ENCODE results near the gene USH1C. TPM values are rescaled to one million over a fixed set of nuclear protein-coding genes. Genes with fewer than 3 reads are reported as not detected.

Gene USH1C
- total and polyA plus RNA-seq, 2 of the 4 experiments (the other 2 are of a cell fraction): not detected

DNA sequence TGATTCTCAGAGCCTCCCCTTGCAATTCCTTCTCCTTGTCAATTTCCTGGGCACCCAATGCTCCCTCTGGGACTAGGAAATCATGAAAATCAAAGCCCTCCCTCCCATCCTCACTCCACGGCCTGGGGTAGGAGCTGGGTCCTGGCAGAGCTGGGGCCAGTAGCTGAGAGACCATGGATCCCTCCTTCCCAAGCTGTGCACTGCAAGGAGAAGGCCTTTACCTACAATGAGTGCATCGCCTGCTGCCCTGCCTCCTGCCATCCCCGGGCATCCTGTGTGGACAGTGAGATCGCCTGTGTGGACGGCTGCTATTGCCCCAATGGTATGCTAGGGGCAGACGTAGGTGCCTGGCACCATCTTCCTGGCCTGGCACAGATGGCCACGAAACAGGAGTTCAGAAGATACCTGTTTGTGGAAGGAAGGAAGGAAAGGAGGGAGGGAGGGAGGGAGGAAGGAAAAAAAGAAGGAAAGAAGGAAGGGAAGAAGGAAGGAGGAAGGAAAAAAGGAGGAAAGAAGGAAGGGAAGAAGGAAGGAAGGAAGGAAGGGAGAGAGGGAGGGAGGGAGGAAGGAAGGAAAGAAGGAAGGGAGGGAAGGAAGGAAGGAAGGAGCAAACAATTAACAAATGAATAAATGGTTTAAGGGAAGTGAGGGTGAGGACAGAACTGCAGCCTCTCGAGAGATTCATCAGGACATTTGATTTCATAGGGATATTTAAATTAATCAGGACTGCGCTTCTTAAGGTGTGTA lies 15.3 kb upstream of the USH1C start:
- H3K9me3 ChIP-seq (ENCODE audit: control insufficient read depth, insufficient read depth, low read length): no peaks in the 10 kb centered on the region
- DNase-seq (no peak), ATAC-seq (ENCODE audit: low read depth) (no peak)
- no peaks in the 10 kb centered on the region for H3K36me3 ChIP-seq (ENCODE audit: control insufficient read depth, insufficient read depth, low read length)
- ChIA-PET POLR2A (ENCODE audit: unreplicated experiment) (no interaction called here), CTCF (no interaction called here)
- no peak overlapping the region for H2BK5ac ChIP-seq (ENCODE audit: low read depth, low read length, poor library complexity, severe bottlenecking)
- H2BK15ac ChIP-seq (ENCODE audit: low read depth, low read length): no peak overlapping the region
- peaks cover 5% of the 10 kb centered on the region; the same call in 1 of the 2 replicates for H3K27me3 ChIP-seq (ENCODE audit: control insufficient read depth, insufficient read depth, low read length)
- no peak for TF ChIP-seq POLR2A (IDR thresholded peaks at IDR 0.05; ENCODE audit: low read depth, low read length)
- TF ChIP-seq RCOR1 (IDR thresholded peaks at IDR 0.05; ENCODE audit: insufficient replicate concordance, low read length): no peak
- TF ChIP-seq NFE2L2 (IDR thresholded peaks at IDR 0.05; ENCODE audit: low read depth, low read length): no peak
- TF ChIP-seq, protein P1, sequence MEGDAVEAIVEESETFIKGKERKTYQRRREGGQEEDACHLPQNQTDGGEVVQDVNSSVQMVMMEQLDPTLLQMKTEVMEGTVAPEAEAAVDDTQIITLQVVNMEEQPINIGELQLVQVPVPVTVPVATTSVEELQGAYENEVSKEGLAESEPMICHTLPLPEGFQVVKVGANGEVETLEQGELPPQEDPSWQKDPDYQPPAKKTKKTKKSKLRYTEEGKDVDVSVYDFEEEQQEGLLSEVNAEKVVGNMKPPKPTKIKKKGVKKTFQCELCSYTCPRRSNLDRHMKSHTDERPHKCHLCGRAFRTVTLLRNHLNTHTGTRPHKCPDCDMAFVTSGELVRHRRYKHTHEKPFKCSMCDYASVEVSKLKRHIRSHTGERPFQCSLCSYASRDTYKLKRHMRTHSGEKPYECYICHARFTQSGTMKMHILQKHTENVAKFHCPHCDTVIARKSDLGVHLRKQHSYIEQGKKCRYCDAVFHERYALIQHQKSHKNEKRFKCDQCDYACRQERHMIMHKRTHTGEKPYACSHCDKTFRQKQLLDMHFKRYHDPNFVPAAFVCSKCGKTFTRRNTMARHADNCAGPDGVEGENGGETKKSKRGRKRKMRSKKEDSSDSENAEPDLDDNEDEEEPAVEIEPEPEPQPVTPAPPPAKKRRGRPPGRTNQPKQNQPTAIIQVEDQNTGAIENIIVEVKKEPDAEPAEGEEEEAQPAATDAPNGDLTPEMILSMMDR (conservative IDR thresholded peaks at IDR 0.05; ENCODE audit: low read depth, low read length): no peak
- no peak for TF ChIP-seq BHLHE40 (IDR thresholded peaks at IDR 0.05; ENCODE audit: low read depth, low read length)
- no peak for TF ChIP-seq FOS (IDR thresholded peaks at IDR 0.05; ENCODE audit: low read depth, low read length)
- no peak for TF ChIP-seq MXI1 (IDR thresholded peaks at IDR 0.05; ENCODE audit: borderline replicate concordance, low read depth, low read length)
- TF ChIP-seq RAD21 (IDR thresholded peaks at IDR 0.05; ENCODE audit: low read length): no peak
- no peak overlapping the region for H3K4me2 ChIP-seq (ENCODE audit: low read depth, low read length)
- no peak overlapping the region for H2AFZ ChIP-seq (replicated peaks; ENCODE audit: low read length, poor library complexity)
- no peaks in the 10 kb centered on the region for H4K20me1 ChIP-seq (ENCODE audit: insufficient read depth, low read length)
- intact Hi-C loops (cut with micrococcal nuclease): no loop called here
- H3K4me3 ChIP-seq (ENCODE audit: insufficient read depth, low read depth, low read length): no peak overlapping the region
- no peak overlapping the region for H3K4ac ChIP-seq (ENCODE audit: low read depth, low read length)
- H2BK20ac ChIP-seq (ENCODE audit: low read depth, low read length): no peak overlapping the region
- 49% methylated on average over 4 of the region's 9 CpGs; no CpG with 5 or more reads in 1 of the 2 experiments for WGBS, 2 experiments (ENCODE audit: extremely low coverage in 2 of 2, insufficient read length in 1 of 2)
- no peak overlapping the region for H3K56ac ChIP-seq (ENCODE audit: extremely low read depth, insufficient read depth, low read length)
- no peak overlapping the region for H2BK120ac ChIP-seq (ENCODE audit: low read depth, low read length)
- no peak overlapping the region for H2AK5ac ChIP-seq (ENCODE audit: low read depth, low read length)
- no peak overlapping the region for H3K9ac ChIP-seq (ENCODE audit: low read depth, low read length)
- no peaks in the 10 kb centered on the region for H3K79me1 ChIP-seq (ENCODE audit: low read depth in 1 of 2, low read length in 2 of 2)
- H4K5ac ChIP-seq (ENCODE audit: low read depth, low read length): no peak overlapping the region
- H3K23ac ChIP-seq (ENCODE audit: low read depth, low read length): no peak overlapping the region
- no peaks in the 10 kb centered on the region for H3K4me1 ChIP-seq (ENCODE audit: control insufficient read depth, insufficient read depth, low read length)
- H2AK9ac ChIP-seq (replicated peaks; ENCODE audit: low read depth, low read length, poor library complexity): no peak overlapping the region
- in situ Hi-C loops (cut with MboI; ENCODE audit: low sequenced_read_pairs): no loop called here
- H3K27ac ChIP-seq (ENCODE audit: insufficient read depth, low read length): no peak overlapping the region
- no TSS peak for BruUV-seq (replicated peaks)
- H3K14ac ChIP-seq (replicated peaks; ENCODE audit: low read depth, low read length): no peak overlapping the region
- no peak overlapping the region for H3K18ac ChIP-seq (ENCODE audit: low read depth, low read length)
- no peaks in the 10 kb centered on the region for H3K9me1 ChIP-seq (ENCODE audit: insufficient read depth, low read length)
- H4K8ac ChIP-seq (ENCODE audit: low read depth in 2 of 2, low read length in 2 of 2): no peak overlapping the region
- no peak overlapping the region for H4K91ac ChIP-seq (ENCODE audit: insufficient read depth, low read depth, low read length)
- dilution Hi-C loops (cut with HindIII; ENCODE audit: low sequenced_read_pairs, unreplicated experiment): no loop called here

Data from IMR-90 (cell line).